Measurements from ENCODE around the gene KCP. TPM values are rescaled to one million over a fixed set of nuclear protein-coding genes. Genes with fewer than 3 reads are reported as not detected.

KCP gene
- total RNA-seq, 2 donors from 2014 or later, result 0.21 TPM; not detected in 1

DNA sequence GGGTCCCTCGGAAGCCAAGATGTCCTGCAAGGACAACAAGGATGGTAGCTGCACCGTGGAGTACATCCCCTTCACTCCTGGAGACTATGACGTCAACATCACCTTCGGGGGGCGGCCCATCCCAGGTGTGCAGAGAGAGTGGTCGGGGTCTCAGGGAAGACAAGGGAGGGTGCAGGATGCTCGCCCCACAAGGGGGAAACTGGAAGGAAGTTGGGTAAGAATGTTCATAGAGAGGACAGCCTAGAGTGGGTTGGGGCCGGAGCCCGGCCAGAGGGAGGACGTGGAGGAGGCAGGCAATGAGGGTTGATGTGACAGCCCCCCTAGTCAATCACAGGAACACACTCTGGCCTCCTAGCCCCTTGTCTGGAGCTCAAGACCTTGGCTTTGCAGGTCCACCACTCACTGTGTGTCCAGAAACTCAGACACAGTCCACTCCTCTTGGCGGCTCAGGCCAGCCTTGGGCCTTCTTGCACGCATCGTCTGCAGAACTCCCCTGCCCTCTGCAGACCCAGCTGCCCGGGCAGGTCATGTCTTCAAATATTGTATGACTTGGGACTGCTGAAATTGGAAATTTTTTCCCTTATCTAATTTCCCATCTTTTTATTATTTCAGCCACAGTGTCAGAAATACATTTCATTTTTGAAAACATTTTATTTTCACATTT, 63.6 kb downstream of the KCP start:
- Mint-ChIP-seq H3K27me3 (ENCODE audit: low read depth) (no peaks in the 10 kb centered on the region), H3K4me3 (no peak overlapping the region), H3K27ac (no peak overlapping the region), H3K36me3 (ENCODE audit: insufficient read depth in 2 of 2) (no peaks in the 10 kb centered on the region), H3K4me1 (ENCODE audit: low read depth) (peaks cover 4% of the 10 kb centered on the region), H3K9me3 (no peaks in the 10 kb centered on the region)
- ATAC-seq (replicated peaks in 1 of 2) (no peak), DNase-seq (no peak)

GRCh38 chr7:128845987-128846386, 64.5 kb downstream of the KCP start:
- no peaks in the 10 kb centered on the region for H3K9me3 Mint-ChIP-seq
- no peaks in the 10 kb centered on the region for H3K36me3 Mint-ChIP-seq (ENCODE audit: insufficient read depth in 2 of 2)

DNA sequence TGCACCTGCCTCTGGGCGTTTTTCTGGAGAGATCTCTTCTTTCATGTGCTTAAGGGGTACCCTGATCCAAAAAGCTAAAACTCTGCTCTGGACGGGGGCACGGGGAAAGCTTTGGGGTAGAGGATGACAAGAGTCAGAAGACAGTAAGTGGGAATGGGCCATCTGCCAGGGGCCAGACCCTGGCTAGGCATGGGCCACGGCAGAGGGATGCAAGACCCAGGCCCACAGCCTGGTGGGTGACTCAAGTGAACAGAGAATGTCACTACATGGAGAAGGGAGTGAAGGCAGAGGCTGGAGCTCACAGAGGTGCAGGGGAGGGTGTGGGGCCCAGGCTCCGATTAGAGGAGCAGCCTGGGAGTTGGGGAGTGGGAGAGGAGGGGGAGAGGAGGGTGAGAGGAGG, 65.0 kb downstream of the KCP start:
- DNase-seq, result no peak
- no peaks in the 10 kb centered on the region for H3K9me3 Mint-ChIP-seq

More at GRCh38 chr7:128845987-128846386, 64.5 kb downstream of the KCP start:
- Mint-ChIP-seq H3K27ac (no peak overlapping the region), H3K4me3 (no peak overlapping the region), H3K27me3 (ENCODE audit: low read depth) (no peaks in the 10 kb centered on the region), H3K4me1 (ENCODE audit: low read depth) (peaks cover 7% of the 10 kb centered on the region)
- DNase-seq (no peak), ATAC-seq (replicated peaks in 1 of 2) (no peak)

GRCh38 chr7:128844777-128845311, 65.7 kb downstream of the KCP start:
- Mint-ChIP-seq H3K27me3 (ENCODE audit: low read depth) (no peaks in the 10 kb centered on the region), H3K4me3 (no peak overlapping the region), H3K36me3 (ENCODE audit: insufficient read depth in 2 of 2) (no peaks in the 10 kb centered on the region), H3K4me1 (ENCODE audit: low read depth) (peaks cover 7% of the 10 kb centered on the region), H3K9me3 (no peaks in the 10 kb centered on the region), H3K27ac (no peak overlapping the region)
- ATAC-seq (replicated peaks in 1 of 2) (no peak), DNase-seq (no peak)

More for the DNA sequence above, 65.0 kb downstream of the KCP start:
- peaks cover 7% of the 10 kb centered on the region for H3K4me1 Mint-ChIP-seq (ENCODE audit: low read depth)
- no peak for ATAC-seq (replicated peaks in 1 of 2)
- H3K4me3 Mint-ChIP-seq, result no peak overlapping the region
- no peak overlapping the region for H3K27ac Mint-ChIP-seq
- H3K36me3 Mint-ChIP-seq (ENCODE audit: insufficient read depth in 2 of 2), result no peaks in the 10 kb centered on the region
- no peaks in the 10 kb centered on the region for H3K27me3 Mint-ChIP-seq (ENCODE audit: low read depth)

DNA sequence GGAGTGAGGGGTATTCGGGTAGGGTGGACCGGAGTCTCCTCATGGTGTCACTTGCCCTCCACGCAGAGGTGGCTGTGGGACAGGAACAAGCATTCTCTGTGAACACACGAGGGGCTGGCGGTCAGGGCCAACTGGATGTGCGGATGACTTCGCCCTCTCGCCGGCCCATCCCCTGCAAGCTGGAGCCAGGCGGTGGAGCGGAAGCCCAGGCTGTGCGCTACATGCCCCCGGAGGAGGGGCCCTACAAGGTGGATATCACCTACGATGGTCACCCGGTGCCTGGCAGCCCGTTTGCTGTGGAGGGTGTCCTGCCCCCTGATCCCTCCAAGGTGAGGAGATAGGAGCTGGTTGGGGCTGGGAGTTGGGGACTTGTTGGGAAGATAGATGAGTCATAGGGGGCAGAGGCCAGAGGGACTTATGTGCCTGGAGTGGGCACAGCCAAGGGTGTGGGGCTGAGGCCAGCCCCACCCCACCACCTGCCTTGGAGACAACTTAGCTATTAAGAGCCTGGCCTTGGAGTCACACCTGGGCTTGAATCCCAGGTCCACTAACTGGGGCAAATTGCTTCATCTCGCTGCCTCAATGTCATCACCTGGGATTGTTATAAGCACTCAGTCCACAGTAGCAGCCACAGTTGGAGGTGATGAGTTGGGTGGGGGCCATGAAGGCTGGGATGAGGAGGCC, 66.4 kb downstream of the KCP start:
- no peak for DNase-seq
- no peaks in the 10 kb centered on the region for H3K36me3 Mint-ChIP-seq (ENCODE audit: insufficient read depth in 2 of 2)
- peaks cover 7% of the 10 kb centered on the region for H3K4me1 Mint-ChIP-seq (ENCODE audit: low read depth)
- no peaks in the 10 kb centered on the region for H3K9me3 Mint-ChIP-seq
- no peak for ATAC-seq (replicated peaks in 1 of 2)
- H3K27ac Mint-ChIP-seq, result no peak overlapping the region
- H3K27me3 Mint-ChIP-seq (ENCODE audit: low read depth), result no peaks in the 10 kb centered on the region
- no peak overlapping the region for H3K4me3 Mint-ChIP-seq

- DNase-seq (no peak), ATAC-seq (replicated peaks in 1 of 2) (no peak)
- Mint-ChIP-seq H3K27ac (no peak overlapping the region), H3K27me3 (ENCODE audit: low read depth) (no peaks in the 10 kb centered on the region), H3K9me3 (no peaks in the 10 kb centered on the region), H3K4me3 (no peak overlapping the region), H3K36me3 (ENCODE audit: insufficient read depth in 2 of 2) (no peaks in the 10 kb centered on the region), H3K4me1 (ENCODE audit: low read depth) (peaks cover 7% of the 10 kb centered on the region)
These were observed 67.6 kb downstream of the KCP start for GRCh38 chr7:128842674-128843641.

DNA sequence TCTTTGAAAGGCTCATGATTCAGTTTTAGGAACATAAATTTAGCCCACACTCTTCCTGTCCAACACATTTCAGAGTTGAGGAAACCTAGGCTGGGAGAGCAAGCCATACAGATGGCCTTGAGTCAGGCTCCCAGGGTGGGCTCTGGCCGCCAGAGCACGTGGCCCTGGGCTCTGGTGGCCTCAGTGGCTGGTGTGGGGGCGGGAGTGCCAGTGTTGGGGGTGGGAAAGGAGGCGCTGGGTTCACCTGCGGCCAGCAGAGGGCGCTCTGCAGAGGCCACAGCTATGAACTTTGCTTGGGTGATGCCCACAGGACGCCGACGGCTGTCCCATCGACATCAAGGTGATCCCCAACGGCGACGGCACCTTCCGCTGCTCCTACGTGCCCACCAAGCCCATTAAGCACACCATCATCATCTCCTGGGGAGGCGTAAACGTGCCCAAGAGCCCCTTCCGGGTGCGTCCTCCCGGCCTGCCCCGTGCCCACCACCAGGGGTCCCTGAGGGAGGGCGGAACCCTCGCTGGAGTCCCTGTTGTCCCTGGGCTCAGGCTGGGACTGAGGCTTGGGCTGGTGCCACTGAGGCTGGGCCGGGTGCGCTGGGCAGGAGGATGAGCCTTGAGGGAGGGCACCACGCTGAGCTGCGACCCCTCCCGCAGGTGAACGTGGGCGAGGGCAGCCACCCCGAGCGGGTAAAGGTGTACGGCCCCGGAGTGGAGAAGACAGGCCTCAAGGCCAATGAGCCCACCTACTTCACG, 68.4 kb downstream of the KCP start:
- peak; percentile 71 to 75 for ATAC-seq (replicated peaks in 1 of 2)
- H3K27ac Mint-ChIP-seq, result no peak overlapping the region
- H3K4me3 Mint-ChIP-seq, result peak overlapping the region in 1 of 2 donors; percentile 48
- no peaks in the 10 kb centered on the region for H3K36me3 Mint-ChIP-seq (ENCODE audit: insufficient read depth in 2 of 2)
- H3K9me3 Mint-ChIP-seq, result no peaks in the 10 kb centered on the region
- peaks cover 7% of the 10 kb centered on the region for H3K4me1 Mint-ChIP-seq (ENCODE audit: low read depth)
- DNase-seq, result peak; percentile 66 to 75
- no peaks in the 10 kb centered on the region for H3K27me3 Mint-ChIP-seq (ENCODE audit: low read depth)

GRCh38 chr7:128841171-128841690, 69.3 kb downstream of the KCP start:
- Mint-ChIP-seq H3K4me3 (no peak overlapping the region), H3K4me1 (ENCODE audit: low read depth) (peaks cover 7% of the 10 kb centered on the region)
- no peak for ATAC-seq (replicated peaks in 1 of 2)

DNA sequence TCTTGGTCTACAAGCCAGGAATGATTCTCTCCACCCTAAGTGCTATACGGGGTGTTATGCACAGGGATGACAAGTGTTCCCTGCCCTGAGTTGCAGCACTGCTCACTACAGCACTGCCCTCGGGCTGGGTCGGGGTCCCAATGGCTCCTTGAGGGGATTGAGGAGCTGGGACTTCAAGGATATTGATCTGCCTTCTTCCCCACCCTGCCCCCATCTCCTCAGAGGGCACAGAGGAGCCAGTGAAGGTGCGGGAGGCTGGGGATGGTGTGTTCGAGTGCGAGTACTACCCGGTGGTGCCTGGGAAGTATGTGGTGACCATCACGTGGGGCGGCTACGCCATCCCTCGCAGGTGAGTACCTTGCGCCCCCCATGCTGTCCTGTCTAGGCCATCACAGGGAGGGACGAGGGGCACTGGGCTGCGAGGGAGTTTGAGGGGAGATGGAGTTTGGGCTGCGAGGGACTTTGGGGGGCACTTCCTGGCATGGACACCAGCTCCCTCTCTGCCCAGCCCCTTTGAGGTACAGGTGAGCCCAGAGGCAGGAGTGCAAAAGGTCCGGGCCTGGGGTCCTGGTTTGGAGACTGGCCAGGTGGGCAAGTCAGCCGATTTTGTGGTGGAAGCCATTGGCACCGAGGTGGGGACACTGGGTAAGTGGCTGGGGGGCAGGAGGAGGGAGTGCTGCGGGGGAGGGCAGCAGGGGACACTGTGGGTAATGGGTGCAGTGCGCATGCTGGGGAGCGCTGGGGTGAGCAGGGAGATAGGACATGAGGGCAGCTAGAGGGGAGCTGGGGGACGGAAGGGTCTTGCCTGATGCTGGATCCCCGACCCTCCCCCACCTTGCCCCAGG, 70.0 kb downstream of the KCP start:
- Mint-ChIP-seq H3K4me3 (no peak overlapping the region), H3K27me3 (ENCODE audit: low read depth) (no peaks in the 10 kb centered on the region), H3K9me3 (no peaks in the 10 kb centered on the region), H3K4me1 (ENCODE audit: low read depth) (peaks cover 7% of the 10 kb centered on the region), H3K36me3 (ENCODE audit: insufficient read depth in 2 of 2) (no peaks in the 10 kb centered on the region), H3K27ac (no peak overlapping the region)
- ATAC-seq (replicated peaks in 1 of 2) (no peak), DNase-seq (no peak)

More at GRCh38 chr7:128841171-128841690, 69.3 kb downstream of the KCP start:
- DNase-seq, result no peak
- Mint-ChIP-seq H3K27me3 (ENCODE audit: low read depth) (no peaks in the 10 kb centered on the region), H3K27ac (no peak overlapping the region), H3K36me3 (ENCODE audit: insufficient read depth in 2 of 2) (no peaks in the 10 kb centered on the region), H3K9me3 (no peaks in the 10 kb centered on the region)

- DNase-seq (no peak), ATAC-seq (replicated peaks in 1 of 2) (no peak)
- Mint-ChIP-seq H3K36me3 (ENCODE audit: insufficient read depth in 2 of 2) (no peaks in the 10 kb centered on the region), H3K27me3 (ENCODE audit: low read depth) (peaks cover under 1% of the 10 kb centered on the region), H3K9me3 (no peaks in the 10 kb centered on the region), H3K27ac (no peak overlapping the region), H3K4me1 (ENCODE audit: low read depth) (peaks cover 7% of the 10 kb centered on the region), H3K4me3 (no peak overlapping the region)
These were observed 70.7 kb downstream of the KCP start for GRCh38 chr7:128839751-128840177.

DNA sequence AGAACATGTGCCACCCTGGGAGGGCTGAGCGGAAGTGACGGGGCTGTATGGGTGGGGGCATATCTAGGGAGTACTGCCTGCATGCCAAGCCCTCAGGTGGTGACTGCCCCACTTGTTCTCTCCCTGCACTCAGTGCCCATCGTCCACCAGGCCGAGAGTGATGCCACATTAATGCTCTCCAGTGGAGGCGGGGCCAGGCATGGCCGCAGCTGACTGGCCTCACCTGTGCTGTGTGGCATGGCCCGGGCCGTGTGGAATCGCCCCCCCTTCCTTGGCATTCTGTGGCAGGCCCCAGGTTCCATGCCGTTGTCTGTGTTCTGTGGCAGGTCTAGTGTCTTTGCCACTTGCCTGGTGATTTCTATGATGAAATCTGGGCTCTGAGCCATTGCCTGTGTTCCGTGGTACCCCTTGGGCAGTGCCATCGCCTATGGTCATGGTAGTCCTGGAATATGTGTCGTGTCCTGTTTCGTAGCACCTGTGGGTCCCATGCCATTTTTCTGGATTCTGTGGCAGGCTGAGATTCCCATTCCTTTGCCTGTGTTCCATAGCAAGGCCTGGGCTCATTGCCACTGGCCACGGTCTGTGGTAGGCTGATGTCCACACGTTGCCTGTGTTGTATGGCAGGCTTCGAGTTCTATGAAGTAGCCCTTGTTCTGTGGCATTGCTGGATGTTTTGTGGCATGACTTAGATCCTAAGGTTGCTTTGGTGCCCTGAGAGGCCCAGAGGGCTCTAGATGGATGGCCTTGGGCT, 71.4 kb downstream of the KCP start:
- Mint-ChIP-seq H3K36me3 (ENCODE audit: insufficient read depth in 2 of 2) (no peaks in the 10 kb centered on the region), H3K9me3 (no peaks in the 10 kb centered on the region), H3K27ac (no peak overlapping the region), H3K4me3 (no peak overlapping the region), H3K4me1 (ENCODE audit: low read depth) (peaks cover 7% of the 10 kb centered on the region), H3K27me3 (ENCODE audit: low read depth) (peaks cover 6% of the 10 kb centered on the region)
- DNase-seq (no peak), ATAC-seq (replicated peaks in 1 of 2) (no peak)
